Ascending aorta (tissue), 2 donors: ENCODE results near the gene STRAP. TPM values are rescaled to one million over a fixed set of nuclear protein-coding genes. Genes with fewer than 3 reads are reported as not detected.
A peak's percentile ranks its signal among the peaks of the same experiment; 100 is the strongest.
"Not testable (repeated sequence)": the region's sequence is repeated elsewhere in the genome, so short reads cannot be mapped to it uniquely, and the experiment has no call there.

Experiments used
- DNase-seq, 2 donors: peaks; one replicate each; pipeline ENCODE4 v3.0.0-alpha.2; 2019; ENCODE audit warnings: low spot score in 2 of 2
- H3K27ac ChIP-seq, 2 donors: fragments of 200-600 bp; sonication (generic); one replicate each; pipeline ENCODE4 v1.5.1; 2016 to 2017; ENCODE audit warnings: mild to moderate bottlenecking in 1 of 2
- H3K27me3 ChIP-seq: fragments of 200-600 bp; sonication (generic); one replicate; pipeline ENCODE4 v1.5.1; 2017
- H3K36me3 ChIP-seq, 2 donors: fragments of 200-600 bp; sonication (generic); one replicate each; pipeline ENCODE4 v1.5.1; 2016
- H3K4me1 ChIP-seq, 2 donors: fragments of 200-600 bp; sonication (generic); one replicate each; pipeline ENCODE4 v1.5.1; 2016 to 2017; ENCODE audit warnings: mild to moderate bottlenecking in 1 of 2
- H3K4me3 ChIP-seq, 2 donors: fragments of 200-600 bp; sonication (generic); one replicate each; pipeline ENCODE4 v1.5.1; 2016 to 2017; ENCODE audit warnings: mild to moderate bottlenecking in 1 of 2
- H3K9me3 ChIP-seq, 2 donors: fragments of 200-600 bp; sonication (generic); one replicate each; pipeline ENCODE4 v1.5.1; 2016
- intact Hi-C: fragments of 100-400 bp; cut with DNase I; formaldehyde crosslinking; loops from one replicate; pipeline ENCODE4 v1.15.1; 2023
- total RNA-seq: library from RNA; depleted of rRNA; stranded (reverse); fragments of >200 nt; gene quantifications from one replicate; pipeline ENCODE4 v1.1.0, GENCODE V29; 2016
- TF ChIP-seq, protein P1 (sequence below), 3 experiments: fragments of 200-600 bp in 2 of 3; fragments of 450-650 bp in 1 of 3; sonication (generic) in 2 of 3; IDR thresholded peaks; one replicate each; pipeline ENCODE4 v1.5.1; 2016 to 2019; ENCODE audit warnings: antibody characterized with exemption in 3 of 3, mild to moderate bottlenecking in 1 of 3, moderate library complexity in 1 of 3

STRAP gene
- total RNA-seq, 1 donor from 2014 or later, result 17.1 TPM

DNA sequence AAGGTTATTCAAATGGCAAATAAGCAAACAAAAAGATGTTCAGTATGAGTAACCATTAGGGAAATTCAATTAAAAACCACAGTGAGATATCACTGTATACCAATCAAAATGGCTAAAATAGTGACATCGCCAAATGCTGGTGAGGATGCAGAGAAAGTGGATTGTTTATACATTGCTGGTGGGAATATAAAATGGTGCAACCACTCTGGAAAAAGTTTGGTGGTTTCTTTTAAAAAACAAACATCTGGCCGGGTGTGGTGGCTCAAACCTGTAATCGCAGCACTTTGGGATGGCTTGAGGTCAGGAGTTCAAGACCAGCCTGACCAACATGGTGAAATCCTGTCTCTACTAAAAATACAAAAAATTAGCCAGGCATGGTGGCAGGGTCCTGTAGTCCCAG lies 14.0 kb upstream of the STRAP start:
- H3K27ac ChIP-seq, result no peak overlapping the region
- H3K36me3 ChIP-seq, result no peaks in the 10 kb centered on the region
- no peaks in the 10 kb centered on the region for H3K4me1 ChIP-seq
- no peak overlapping the region for H3K4me3 ChIP-seq
- no peak for DNase-seq
- intact Hi-C loops, result no loop called here
- TF ChIP-seq, protein P1, sequence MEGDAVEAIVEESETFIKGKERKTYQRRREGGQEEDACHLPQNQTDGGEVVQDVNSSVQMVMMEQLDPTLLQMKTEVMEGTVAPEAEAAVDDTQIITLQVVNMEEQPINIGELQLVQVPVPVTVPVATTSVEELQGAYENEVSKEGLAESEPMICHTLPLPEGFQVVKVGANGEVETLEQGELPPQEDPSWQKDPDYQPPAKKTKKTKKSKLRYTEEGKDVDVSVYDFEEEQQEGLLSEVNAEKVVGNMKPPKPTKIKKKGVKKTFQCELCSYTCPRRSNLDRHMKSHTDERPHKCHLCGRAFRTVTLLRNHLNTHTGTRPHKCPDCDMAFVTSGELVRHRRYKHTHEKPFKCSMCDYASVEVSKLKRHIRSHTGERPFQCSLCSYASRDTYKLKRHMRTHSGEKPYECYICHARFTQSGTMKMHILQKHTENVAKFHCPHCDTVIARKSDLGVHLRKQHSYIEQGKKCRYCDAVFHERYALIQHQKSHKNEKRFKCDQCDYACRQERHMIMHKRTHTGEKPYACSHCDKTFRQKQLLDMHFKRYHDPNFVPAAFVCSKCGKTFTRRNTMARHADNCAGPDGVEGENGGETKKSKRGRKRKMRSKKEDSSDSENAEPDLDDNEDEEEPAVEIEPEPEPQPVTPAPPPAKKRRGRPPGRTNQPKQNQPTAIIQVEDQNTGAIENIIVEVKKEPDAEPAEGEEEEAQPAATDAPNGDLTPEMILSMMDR (IDR thresholded peaks at IDR 0.05), result no peak
- H3K27me3 ChIP-seq, result no peaks in the 10 kb centered on the region
- no peaks in the 10 kb centered on the region for H3K9me3 ChIP-seq

DNA sequence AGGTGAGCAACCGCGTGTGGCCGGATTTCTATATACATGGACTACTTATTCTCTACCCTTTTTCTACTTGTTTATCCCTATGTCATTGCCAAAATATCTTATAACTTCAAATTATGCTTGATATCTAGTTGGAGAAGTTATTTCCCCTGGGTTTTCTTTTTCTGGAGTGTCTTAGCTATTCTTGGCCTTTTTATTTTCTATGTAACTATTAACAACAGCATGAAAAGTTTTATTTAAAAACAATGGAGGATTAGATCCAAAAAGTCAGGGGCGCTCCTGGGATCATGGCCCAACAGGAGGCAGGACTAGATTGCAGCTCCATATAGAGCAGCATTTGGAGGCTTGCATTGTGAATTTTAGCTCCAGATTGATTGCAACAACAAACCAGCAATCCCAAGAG lies 8.6 kb upstream of the STRAP start:
- Histone ChIP-seq H3K4me1 (no peaks in the 10 kb centered on the region), H3K27me3 (no peaks in the 10 kb centered on the region), H3K36me3 (no peaks in the 10 kb centered on the region), H3K27ac (no peak overlapping the region), H3K9me3 (no peaks in the 10 kb centered on the region), H3K4me3 (no peak overlapping the region)
- TF ChIP-seq, protein P1 (IDR thresholded peaks at IDR 0.05), result no peak
- intact Hi-C loops, result no loop called here
- no peak for DNase-seq

DNA sequence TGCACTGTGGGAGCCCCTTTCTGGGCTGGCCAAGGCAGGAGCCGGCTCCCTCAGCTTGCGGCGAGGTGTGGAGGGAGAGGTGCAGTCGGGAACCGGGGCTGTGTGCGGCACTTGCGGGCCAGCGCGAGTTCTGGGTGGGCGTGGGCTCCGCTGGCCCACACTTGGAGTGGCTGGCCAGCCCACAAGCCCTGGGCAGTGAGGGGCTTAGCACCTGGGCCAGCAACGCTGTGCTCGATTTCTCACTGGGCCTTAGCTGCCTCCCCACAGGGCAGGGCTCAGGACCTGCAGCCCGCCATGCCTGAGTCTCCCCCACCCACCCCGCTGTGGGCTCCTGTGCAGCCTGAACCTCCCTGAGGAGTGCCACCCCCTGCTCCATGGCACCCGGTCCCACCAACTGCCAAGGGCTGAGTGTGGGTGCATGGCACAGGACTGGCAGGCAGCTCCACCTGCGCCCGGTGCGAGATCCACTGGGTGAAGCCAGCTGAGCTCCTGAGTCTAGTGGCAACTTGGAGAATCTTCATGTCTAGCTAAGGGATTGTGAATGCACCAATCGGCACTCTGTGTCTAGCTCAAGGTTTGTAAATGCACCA lies 7.5 kb upstream of the STRAP start:
- intact Hi-C loops, result not testable (repeated sequence)

DNA sequence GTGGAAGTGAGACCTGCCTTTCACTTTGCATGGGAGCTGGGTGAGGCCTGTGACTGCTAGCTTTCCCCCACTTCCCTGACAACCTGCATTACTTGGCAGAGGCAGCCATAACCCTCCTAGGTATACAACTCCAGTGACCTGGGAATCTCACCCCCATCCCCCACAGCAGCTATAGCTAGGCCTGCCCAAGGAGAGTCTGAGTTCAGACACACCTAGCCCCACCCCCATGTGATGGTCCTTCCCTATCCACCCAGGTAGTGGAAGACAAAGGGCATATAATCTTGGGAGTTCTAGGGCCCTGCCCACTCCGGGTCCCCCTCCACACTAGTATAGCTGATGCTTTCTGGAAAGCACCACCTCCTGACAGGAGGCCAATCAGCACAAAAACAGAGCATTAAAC lies 6.3 kb upstream of the STRAP start:
- Histone ChIP-seq H3K4me1 (no peaks in the 10 kb centered on the region), H3K36me3 (no peaks in the 10 kb centered on the region), H3K9me3 (no peaks in the 10 kb centered on the region), H3K27ac (no peak overlapping the region), H3K27me3 (no peaks in the 10 kb centered on the region), H3K4me3 (no peak overlapping the region)
- TF ChIP-seq, protein P1 (IDR thresholded peaks at IDR 0.05), result no peak
- intact Hi-C loops, result no loop called here
- DNase-seq, result no peak

More for the DNA sequence above, 7.5 kb upstream of the STRAP start:
- not testable (repeated sequence) for H3K9me3 ChIP-seq, H3K4me1 ChIP-seq, DNase-seq, H3K4me3 ChIP-seq, H3K27me3 ChIP-seq, H3K36me3 ChIP-seq, H3K27ac ChIP-seq

DNA sequence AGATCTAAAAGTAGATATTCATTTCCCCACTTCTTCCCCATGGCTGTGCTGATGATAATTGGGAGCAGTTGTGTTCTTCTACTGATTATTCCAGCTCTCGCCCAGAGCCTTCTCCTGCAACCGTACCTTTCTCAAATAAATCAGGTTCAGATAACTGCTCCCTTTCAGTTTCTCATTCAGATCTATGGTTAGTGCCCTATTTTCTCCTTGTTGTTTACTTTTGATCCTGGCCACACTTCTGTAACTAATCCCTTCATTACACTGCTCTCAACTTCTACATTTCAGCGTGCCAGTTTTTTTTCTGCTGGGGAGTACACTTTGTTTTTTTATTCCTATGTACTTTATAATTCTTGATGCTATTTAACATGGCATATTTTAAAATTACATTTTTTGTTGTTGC lies 2.8 kb upstream of the STRAP start:
- Histone ChIP-seq H3K27me3 (no peaks in the 10 kb centered on the region), H3K27ac (no peak overlapping the region), H3K4me1 (peaks cover 3 to 10% of the 10 kb centered on the region in 2 donors), H3K36me3 (no peaks in the 10 kb centered on the region), H3K4me3 (no peak overlapping the region), H3K9me3 (no peaks in the 10 kb centered on the region)
- no peak for DNase-seq
- TF ChIP-seq, protein P1 (IDR thresholded peaks at IDR 0.05), result no peak
- intact Hi-C loops, result no loop called here

DNA sequence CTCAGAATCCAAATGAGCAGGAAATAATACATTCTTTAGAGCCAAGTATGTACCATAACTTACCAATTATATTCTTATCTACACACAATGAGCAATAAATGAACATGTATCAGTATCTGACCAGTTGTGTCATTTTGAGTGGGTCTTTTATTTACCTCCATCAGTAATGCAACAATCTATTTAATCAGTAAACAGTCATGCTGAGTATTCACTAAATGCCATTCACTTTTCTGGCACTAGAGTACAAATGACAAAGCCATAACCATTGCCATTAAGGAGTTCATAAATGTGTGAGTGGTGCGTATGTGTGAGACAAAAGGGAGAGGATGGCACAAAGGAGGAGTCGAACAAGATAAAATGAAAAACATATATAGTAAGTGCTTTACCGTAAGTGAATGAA lies 1.5 kb upstream of the STRAP start:
- no peaks in the 10 kb centered on the region for H3K9me3 ChIP-seq
- no peaks in the 10 kb centered on the region for H3K36me3 ChIP-seq
- H3K27ac ChIP-seq, result peak overlapping the region in 1 of 2 donors; percentile 97
- H3K4me3 ChIP-seq, result no peak overlapping the region
- TF ChIP-seq, protein P1 (IDR thresholded peaks at IDR 0.05), result no peak
- H3K27me3 ChIP-seq, result no peaks in the 10 kb centered on the region
- DNase-seq, result no peak
- peaks cover 3 to 14% of the 10 kb centered on the region in 2 donors for H3K4me1 ChIP-seq
- intact Hi-C loops, result no loop called here
